HG02970 (cell line): Measurements from ENCODE around the gene ITPR3.

ENCODE experiments used
- ATAC-seq: cut with Tn5 transposase; IDR thresholded peaks from one replicate; pipeline ENCODE4 v1.9.1; 2021; ENCODE audit warnings: mild to moderate bottlenecking, moderate library complexity, moderate number of reproducible peaks; ENCODE audit not compliant: unreplicated experiment, low FRiP score

The ITPR3 gene

DNA sequence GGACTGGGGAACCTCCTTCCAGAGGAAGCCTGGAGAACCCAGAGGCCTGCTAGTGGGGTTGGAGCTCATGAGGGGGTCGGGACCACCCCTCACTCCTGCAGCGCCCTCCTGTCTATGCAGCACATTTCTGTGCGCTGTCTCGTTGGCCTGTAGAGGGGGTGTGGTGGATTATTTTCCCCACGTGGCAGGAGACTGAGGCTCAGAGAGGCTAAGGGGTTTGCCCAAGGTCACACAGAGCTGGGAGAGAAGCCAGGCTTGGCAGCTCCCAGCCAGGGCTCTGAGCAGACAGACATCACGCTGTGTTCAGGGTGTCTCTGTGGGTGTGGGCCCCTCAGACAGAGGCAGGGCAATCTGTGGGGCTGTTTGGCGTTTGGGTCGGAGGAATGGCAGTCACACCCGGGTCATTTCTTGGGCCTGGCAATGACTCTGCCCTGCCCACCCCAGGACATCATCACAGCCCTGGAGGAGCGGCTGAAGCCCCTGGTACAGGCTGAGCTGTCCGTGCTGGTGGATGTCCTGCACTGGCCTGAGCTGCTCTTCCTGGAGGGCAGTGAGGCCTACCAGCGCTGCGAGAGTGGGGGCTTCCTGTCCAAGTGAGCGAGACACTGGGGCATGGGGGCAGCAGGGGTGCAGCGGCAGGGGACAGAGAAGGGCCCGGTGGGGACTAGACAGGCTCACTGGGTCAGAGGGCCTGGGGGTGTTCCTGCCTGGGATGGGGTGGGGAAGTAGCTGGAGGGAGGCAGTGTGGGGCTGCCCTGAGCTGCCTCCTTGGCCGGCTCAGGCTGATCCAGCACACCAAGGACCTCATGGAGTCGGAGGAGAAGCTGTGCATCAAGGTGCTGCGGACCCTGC is 62.7 kb downstream of the ITPR3 start:
- ATAC-seq, result no peak

DNA sequence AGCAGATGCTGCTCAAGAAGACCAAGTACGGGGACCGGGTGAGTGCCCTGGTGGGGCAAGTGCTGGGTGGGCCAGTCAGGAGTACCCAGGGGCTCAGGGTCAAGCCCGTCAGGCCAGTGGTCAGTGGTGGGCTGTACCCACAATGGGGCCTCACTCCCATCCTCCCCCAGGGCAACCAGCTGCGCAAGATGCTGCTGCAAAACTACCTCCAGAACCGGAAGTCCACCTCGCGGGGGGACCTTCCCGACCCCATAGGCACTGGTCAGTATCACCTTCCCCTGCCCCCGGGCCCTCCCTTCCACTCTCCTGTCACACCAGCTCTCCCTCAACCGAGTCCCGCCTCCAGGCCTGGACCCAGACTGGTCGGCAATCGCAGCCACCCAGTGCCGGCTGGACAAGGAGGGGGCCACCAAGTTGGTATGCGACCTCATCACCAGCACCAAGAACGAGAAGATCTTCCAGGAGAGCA is 63.3 kb downstream of the ITPR3 start:
- ATAC-seq, result no peak

- ATAC-seq, result no peak
Measured at GRCh38 chr6:33684983-33685382, 63.9 kb downstream of the ITPR3 start.

DNA sequence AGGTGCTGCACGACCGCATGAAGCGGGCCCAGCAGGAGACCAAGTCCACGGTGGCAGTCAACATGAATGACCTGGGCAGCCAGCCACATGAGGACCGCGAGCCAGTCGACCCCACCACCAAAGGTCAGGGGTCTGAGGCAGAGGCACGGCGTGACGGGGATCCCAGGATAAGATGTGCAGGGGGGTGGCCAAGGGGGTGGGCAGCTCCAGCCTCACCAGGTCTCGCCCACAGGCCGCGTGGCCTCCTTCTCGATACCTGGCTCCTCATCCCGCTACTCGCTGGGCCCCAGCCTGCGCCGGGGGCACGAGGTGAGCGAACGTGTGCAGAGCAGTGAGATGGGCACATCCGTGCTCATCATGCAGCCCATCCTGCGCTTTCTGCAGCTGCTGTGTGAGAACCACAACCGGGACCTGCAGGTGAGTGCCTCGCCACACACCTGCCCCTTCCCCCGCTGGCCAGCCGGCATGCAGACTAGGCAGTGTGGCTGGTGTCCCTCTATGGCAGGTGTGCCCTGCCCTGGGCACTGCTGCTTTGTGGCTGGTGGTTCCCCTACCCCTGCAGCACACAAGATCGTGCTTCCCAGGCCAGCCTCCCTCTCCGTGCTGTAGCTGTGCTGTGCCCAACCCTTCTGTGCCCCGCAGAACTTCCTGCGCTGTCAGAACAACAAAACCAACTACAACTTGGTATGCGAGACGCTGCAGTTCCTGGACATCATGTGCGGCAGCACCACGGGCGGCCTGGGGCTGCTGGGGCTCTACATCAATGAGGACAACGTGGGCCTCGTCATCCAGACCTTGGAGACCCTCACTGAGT is 64.5 kb downstream of the ITPR3 start:
- no peak for ATAC-seq

- ATAC-seq, result no peak
Measured at GRCh38 chr6:33686225-33686924, 65.3 kb downstream of the ITPR3 start.

- ATAC-seq, result no peak
Measured at GRCh38 chr6:33686981-33687975, 66.2 kb downstream of the ITPR3 start.

DNA sequence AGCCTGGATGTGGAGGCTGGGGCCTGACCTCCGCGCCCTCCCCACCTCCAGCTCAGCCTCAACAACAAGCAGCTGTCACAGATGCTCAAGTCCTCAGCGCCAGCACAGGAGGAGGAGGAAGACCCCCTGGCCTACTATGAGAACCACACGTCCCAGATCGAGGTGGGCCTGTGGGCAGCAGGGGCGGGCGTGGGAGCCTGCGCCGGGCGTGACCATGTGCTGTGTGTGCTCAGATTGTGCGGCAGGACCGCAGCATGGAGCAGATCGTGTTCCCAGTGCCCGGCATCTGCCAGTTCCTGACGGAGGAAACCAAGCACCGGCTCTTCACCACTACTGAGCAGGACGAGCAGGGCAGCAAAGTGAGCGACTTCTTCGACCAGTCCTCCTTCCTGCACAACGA is 66.9 kb downstream of the ITPR3 start:
- no peak for ATAC-seq

- no peak for ATAC-seq
Measured at GRCh38 chr6:33688451-33689147, 67.5 kb downstream of the ITPR3 start.

GRCh38 chr6:33689148-33689494 is 68.0 kb downstream of the ITPR3 start:
- ATAC-seq, result no peak

GRCh38 chr6:33689879-33690278 is 68.8 kb downstream of the ITPR3 start:
- ATAC-seq, result no peak

GRCh38 chr6:33690766-33691165 is 69.6 kb downstream of the ITPR3 start:
- ATAC-seq, result no peak

GRCh38 chr6:33691456-33692077 is 70.4 kb downstream of the ITPR3 start:
- ATAC-seq, result no peak

DNA sequence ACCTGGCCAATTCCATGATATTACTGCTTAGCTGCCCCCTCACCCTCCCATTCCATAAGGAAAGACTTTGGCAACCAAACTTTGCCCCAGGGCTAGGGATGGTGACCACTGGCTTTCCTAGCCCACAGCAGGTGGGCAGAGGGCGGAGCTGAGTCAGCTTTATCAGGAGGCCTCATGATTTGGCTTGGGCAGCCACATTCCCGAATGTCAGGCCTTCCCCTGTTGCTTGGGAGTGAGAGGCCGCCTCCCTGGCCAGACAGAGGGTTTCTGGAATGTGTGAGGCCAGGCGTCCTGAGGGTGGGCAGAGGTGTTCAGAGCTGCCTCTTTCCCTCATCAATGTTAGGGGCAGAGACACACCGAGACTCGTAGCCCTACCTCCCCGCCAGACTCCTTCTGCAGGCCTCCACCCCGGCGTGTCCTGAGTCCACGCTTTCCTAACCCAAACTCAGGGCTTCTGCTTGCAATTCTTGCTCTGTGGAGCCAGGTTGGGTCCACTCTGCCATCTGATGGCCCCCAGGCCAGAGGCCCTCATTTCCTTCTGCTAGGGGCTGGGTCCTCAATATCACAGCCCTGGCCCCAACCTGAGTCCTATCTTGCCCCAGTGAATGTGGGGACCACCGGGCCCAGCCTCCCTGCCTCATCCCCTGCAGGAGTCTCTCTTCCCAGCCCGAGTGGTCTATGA is 71.1 kb downstream of the ITPR3 start:
- no peak for ATAC-seq

DNA sequence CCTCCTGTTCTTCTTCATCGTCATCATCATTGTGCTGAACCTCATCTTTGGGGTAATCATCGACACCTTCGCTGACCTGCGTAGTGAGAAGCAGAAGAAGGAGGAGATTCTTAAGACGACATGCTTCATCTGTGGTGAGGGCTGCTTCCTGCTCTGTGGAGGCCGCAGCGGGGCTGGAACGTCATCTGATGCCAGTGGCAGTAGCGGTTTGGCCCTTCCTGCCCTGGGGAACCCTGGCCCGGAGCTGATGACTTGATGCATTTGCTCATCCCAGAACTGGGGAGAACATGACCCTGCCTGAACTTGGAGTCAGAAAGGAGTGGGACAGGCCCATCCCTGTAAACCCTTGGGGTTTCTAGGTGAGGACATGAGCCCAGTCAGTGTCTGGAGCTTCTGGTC is 71.6 kb downstream of the ITPR3 start:
- no peak for ATAC-seq

DNA sequence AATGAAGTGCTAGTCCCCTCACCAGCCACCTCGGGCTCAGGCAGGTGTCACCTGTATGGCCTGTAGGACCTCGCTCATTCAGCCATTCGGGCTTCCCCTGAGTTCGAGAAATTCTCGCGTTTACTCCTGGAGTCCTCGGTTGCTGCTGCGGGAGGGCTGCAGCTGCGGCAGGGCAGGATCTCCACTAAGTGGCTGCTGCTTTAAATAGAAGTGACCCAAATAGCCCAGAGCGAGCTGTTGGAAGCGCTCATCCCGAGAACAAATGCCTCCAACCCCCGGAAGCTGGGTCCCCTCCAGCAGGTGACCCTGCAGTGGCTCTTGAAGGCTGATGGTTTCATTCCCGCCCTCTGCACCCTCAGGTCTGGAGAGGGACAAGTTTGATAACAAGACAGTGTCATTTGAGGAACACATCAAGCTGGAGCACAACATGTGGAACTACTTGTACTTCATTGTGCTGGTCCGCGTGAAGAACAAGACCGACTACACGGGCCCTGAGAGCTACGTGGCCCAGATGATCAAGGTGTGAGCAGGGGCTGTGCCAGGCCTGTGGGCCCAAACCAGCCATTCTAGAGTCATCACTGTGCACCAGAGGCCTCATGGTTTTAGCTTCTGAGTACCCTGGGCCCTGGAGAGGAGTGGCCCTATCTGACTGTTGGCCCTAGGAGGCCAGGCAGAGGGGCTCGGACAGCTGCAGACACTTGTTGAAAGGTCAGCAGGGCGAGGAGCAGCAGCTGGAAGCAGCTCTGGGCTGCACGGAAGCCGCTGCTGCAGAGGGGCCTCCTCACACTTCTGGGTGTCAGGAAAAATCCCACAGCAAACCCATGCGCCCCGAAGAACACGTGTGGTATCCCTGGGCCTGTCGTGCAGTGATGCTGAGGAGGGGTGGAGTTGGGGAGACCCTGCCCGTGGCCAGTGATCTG is 72.3 kb downstream of the ITPR3 start:
- no peak for ATAC-seq

DNA sequence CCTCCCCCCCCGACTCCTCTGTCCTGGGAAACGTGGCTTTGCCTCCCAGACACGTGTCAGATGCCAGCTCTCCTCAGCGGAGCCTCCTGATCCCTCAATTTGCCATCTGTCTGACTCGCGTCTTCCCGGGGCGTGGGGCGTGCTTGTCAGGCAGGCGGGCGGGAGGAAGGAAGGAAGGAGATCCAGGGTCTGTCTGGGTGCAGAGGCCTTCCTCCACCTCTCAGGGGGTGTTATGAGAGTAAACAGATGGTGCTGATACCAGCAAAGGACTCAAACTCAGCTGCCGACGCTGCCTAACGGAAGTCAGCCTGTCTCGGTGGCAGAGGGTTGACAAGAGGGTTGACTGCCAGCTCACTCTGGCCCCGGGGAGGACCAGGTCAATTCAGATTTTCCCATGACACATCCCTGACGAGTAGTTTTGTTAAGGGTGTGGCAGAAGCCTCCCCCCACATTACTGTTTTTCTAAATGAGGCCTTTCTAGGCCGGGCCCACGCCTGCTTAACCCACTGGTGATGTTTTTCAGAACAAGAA is 73.3 kb downstream of the ITPR3 start:
- ATAC-seq, result no peak

GRCh38 chr6:33694977-33695376 is 73.9 kb downstream of the ITPR3 start:
- no peak for ATAC-seq
